Caki2 (cell line): Measurements from ENCODE around the gene IDH3G. TPM values are rescaled to one million over a fixed set of nuclear protein-coding genes. Genes with fewer than 3 reads are reported as not detected.
"Not testable (repeated sequence)": the region's sequence is repeated elsewhere in the genome, so short reads cannot be mapped to it uniquely, and the experiment has no call there.

Experiments
- DNase-seq: peaks from one replicate; pipeline ENCODE4 v3.0.0-alpha.2; 2015; ENCODE audit warnings: low read depth
- in situ Hi-C: cut with HindIII; loops from 2 replicates; pipeline ENCODE4 v1.10.0; 2016; ENCODE audit warnings: low sequenced_read_pairs, low pct_unique_long_range_greater_than_20kb, mixed read lengths
- total RNA-seq: library from RNA; depleted of rRNA; stranded (reverse); fragments of >200 nt; shearing (Covaris generic); gene quantifications from 2 replicates; pipeline ENCODE4 v1.2.3, GENCODE V29; 2014; ENCODE audit warnings: low replicate concordance

The IDH3G gene
- total RNA-seq, 1 experiment from 2014 or later, result 63.0 TPM

GRCh38 chrX:153767674-153768055 lies 26.5 kb downstream of the IDH3G start:
- no peak for DNase-seq
- in situ Hi-C loops, result no loop called here

DNA sequence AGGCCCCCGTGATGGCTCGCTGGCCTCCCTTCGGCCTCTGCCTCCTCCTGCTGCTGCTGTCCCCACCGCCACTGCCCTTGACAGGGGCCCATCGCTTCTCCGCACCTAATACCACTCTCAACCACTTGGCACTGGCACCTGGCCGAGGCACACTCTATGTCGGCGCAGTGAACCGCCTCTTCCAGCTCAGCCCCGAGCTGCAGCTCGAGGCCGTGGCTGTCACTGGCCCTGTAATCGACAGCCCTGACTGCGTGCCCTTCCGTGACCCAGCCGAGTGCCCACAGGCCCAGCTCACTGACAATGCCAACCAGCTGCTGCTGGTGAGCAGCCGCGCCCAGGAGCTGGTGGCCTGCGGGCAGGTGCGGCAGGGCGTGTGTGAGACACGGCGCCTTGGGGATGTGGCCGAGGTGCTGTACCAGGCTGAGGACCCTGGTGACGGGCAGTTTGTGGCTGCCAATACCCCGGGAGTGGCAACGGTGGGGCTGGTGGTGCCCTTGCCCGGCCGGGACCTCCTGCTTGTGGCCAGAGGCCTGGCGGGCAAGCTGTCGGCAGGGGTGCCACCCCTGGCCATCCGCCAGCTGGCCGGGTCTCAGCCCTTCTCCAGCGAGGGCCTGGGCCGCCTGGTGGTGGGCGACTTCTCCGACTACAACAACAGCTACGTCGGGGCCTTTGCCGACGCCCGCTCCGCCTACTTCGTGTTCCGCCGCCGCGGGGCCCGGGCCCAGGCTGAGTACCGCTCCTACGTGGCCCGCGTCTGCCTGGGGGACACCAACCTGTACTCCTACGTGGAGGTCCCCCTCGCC lies 27.1 kb downstream of the IDH3G start:
- no peak for DNase-seq
- in situ Hi-C loops, result no loop called here

- peak; percentile 63 for DNase-seq
- in situ Hi-C loops, result no loop called here
These were observed 27.9 kb downstream of the IDH3G start for GRCh38 chrX:153766098-153766817.

DNA sequence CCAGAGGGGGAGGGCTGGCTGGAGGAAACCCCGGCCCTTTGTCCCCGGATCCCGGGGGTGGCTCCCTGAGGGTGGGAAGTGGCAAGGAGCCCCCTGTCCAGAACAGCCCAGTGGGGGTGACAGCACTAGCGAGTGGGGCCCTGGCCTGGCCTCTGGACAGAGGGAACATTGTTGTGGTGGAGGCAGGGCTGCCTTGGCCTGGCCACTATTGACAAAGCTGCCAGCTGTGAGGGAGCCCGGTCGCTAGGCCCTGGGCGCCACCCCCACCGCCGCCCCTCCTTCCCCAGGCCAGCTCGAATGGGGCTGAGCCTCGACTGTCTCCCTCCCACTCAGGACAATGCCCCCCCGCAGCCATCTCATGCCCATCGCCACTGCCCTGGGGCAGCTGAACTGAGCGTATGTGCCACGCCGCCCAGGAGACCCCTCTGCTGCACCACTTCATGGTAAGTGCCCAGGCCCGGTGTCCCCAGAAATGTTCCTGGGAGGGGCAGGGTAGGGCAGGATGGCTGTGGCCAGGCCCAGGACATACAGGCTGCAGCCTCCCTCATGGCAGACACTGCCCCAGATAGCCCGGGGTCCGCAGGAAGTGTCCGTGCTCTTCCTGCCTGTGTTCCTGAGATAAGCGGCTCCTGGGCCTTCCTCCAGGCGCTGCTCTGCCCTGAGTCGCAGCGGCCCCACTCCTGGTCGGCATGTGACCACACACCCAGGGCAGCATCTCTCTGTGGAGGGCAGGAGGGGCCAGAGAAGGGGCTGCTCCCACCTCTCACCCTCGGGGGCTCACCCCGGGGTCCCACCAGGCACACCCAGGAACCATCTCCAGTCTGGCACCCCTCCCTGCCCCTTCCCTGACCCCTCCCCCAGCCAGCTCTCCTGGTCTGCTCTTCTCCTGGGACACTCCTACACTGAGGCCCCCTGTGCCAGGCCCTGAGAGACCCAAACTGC lies 28.8 kb downstream of the IDH3G start:
- no peak for DNase-seq
- in situ Hi-C loops, result no loop called here

- DNase-seq, result no peak
- in situ Hi-C loops, result no loop called here
These were observed 29.4 kb downstream of the IDH3G start for GRCh38 chrX:153764786-153765137.

GRCh38 chrX:153763989-153764755 lies 30.0 kb downstream of the IDH3G start, which contains the start of gene PLXNB3:
TSS of gene PLXNB3 (plus strand) at chrX:153764249. CDS start at chrX:153765536, 1,287 bp downstream.
- DNase-seq, result peak; percentile 67
- in situ Hi-C loops, result no loop called here

- in situ Hi-C loops, result no loop called here
- DNase-seq, result no peak
These were observed 30.8 kb downstream of the IDH3G start for GRCh38 chrX:153763298-153763932.

DNA sequence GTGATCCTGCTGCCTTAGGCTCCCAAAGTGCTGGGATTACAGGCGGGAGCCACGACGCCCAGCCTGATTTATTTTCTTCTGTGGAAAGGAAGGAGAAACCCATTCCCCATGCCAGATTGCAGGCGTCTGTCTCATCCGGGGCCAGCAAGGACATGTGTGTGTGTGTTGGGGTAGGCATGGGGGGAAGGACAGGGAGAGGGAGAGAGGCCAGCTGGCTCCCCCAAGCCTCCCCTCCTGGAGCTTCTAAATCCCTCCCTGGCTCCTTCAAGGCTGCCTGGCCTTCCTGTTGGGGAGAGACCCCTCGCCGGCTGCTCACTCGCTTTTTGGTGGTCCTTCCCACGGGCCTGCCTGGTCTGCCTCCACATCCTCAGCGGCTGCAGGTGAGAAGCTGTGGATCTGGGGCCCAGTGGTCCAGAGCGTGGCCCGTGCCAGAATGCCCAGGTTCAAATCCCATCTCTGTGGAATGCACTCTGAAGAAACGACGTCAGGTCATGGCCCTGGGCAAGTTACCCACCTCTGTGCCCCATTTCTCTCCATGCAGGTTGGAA lies 31.5 kb downstream of the IDH3G start:
- no peak for DNase-seq
- in situ Hi-C loops, result no loop called here

DNA sequence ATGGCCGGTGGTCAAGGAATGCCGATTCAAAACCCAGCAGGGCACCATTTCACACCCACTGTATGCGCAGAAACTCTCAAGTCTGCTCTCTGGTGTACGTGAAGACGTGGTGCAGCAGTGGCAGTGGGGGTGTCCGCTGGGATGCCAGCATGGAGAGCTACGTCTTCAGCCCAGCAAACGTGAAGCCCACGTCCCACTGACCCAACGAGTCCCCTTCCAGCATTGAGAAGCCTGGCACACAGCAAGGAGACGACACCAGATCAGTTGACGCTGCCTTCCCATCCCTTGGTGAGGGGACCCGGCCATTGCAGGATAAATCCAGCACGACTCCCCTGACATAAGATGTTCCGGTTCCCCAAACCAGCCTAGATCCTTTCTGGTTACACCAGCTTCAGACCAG lies 32.3 kb downstream of the IDH3G start:
- DNase-seq, result no peak
- in situ Hi-C loops, result no loop called here

DNA sequence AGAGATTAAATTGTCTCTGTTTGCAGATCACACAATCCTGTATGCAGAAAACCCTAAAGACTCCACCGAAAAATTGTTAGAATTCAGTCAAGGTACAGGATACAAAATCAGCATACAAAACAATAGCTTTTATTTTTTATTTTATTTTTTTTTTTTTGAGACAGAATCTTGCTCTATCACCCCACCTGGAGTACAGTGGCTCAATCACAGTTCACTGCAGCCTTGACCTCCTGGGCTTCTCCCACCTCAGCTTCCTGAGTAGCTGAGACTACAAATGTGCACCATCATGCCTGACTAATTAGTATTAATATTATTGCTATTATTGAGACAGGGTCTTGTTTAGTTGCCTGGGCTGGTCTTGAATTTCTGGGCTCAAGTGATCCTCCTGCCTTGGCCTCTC lies 39.0 kb downstream of the IDH3G start:
- in situ Hi-C loops, result no loop called here
- DNase-seq, result no peak

GRCh38 chrX:153750127-153750774 lies 43.9 kb downstream of the IDH3G start:
- in situ Hi-C loops, result no loop called here
- DNase-seq, result no peak

- DNase-seq, in situ Hi-C loops: not testable (repeated sequence)
These were observed 45.2 kb downstream of the IDH3G start for GRCh38 chrX:153749017-153749416.

GRCh38 chrX:153746991-153747390 lies 47.2 kb downstream of the IDH3G start:
- in situ Hi-C loops, DNase-seq: not testable (repeated sequence)

GRCh38 chrX:153746359-153746758 lies 47.8 kb downstream of the IDH3G start:
- DNase-seq, result no peak
- in situ Hi-C loops, result no loop called here

GRCh38 chrX:153745067-153745433 lies 49.1 kb downstream of the IDH3G start:
- DNase-seq, in situ Hi-C loops: not testable (repeated sequence)

DNA sequence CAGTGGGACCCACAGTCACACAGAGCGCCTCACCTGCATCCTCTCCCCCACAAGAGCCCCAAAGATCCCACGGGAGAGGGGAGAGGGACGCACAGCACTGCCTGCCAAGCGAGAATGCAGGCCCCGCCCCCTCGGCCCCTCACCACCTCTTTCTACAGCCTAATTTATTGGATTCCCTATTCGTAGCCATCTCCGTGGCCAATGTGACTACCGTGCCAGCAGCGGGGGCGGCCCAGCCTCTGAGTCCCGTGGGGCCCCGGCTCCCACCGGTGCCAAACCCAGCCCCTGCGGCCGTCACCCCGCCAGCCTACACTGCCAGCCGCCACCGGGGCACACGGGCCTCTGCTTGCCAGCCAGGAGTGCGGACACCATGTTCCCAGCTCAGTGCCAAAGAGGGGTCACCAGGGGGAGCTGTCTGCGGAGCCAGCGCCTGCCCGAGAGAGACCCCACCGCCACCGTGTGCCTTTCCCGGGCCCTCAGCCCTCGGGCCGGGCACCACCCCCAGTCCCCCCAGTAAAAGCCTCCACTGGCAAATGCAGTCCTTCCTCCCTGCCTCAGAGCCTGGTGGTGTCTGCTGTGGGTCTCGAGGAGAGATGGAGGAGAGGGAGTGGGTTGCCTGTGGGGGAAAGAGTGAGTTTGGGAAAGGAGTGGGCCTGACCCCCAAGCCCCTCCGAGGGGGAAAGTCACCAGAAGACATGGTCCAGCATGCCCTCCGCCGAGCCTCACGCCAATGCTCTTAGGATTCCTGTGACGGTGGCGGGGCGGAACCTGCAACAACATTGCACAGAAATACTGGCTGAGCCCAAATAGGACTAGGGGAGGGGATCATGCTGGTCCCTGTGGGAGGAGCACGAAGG lies 49.7 kb downstream of the IDH3G start:
- in situ Hi-C loops, result no loop called here
- DNase-seq, result no peak
